Nephron progenitor cell (in vitro differentiated cells): ENCODE measurements around the gene CACNA2D1.
A peak's percentile ranks its signal among the peaks of the same experiment; 100 is the strongest.

Experiments
- DNase-seq: peaks from one replicate; pipeline ENCODE4 v3.0.0; 2021
- H3K27ac Mint-ChIP-seq: 2 replicates; pipeline ENCODE4 v1.8.0; 2021; ENCODE audit warnings: mild to moderate bottlenecking, moderate library complexity, mixed read lengths
- H3K27me3 Mint-ChIP-seq: 2 replicates; pipeline ENCODE4 v1.8.0; 2021; ENCODE audit warnings: mild to moderate bottlenecking, low read depth, mixed read lengths; ENCODE audit not compliant: poor library complexity
- H3K36me3 Mint-ChIP-seq: 2 replicates; pipeline ENCODE4 v1.8.0; 2021; ENCODE audit warnings: low read depth, mixed read lengths
- H3K4me1 Mint-ChIP-seq: 2 replicates; pipeline ENCODE4 v1.8.0; 2021; ENCODE audit warnings: mixed read lengths
- H3K4me3 Mint-ChIP-seq: 2 replicates; pipeline ENCODE4 v1.8.0; 2021; ENCODE audit warnings: mild to moderate bottlenecking, moderate library complexity, mixed read lengths
- H3K9me3 Mint-ChIP-seq: 2 replicates; pipeline ENCODE4 v1.8.0; 2021; ENCODE audit warnings: mild to moderate bottlenecking, moderate library complexity, mixed read lengths
- TF ChIP-seq, protein P1 (sequence below): fragments of 200-600 bp; sonication (generic); IDR thresholded peaks from 2 replicates; pipeline ENCODE4 v1.5.0; 2021; ENCODE audit warnings: antibody characterized with exemption

The CACNA2D1 gene

GRCh38 chr7:82396343-82396742 lies 47.2 kb downstream of the CACNA2D1 start:
- no peak overlapping the region for H3K27ac Mint-ChIP-seq
- H3K27me3 Mint-ChIP-seq = no peaks in the 10 kb centered on the region
- peaks cover 10% of the 10 kb centered on the region for H3K4me1 Mint-ChIP-seq
- H3K36me3 Mint-ChIP-seq = peaks cover 10% of the 10 kb centered on the region
- H3K9me3 Mint-ChIP-seq = peaks cover 16% of the 10 kb centered on the region
- TF ChIP-seq, protein P1, sequence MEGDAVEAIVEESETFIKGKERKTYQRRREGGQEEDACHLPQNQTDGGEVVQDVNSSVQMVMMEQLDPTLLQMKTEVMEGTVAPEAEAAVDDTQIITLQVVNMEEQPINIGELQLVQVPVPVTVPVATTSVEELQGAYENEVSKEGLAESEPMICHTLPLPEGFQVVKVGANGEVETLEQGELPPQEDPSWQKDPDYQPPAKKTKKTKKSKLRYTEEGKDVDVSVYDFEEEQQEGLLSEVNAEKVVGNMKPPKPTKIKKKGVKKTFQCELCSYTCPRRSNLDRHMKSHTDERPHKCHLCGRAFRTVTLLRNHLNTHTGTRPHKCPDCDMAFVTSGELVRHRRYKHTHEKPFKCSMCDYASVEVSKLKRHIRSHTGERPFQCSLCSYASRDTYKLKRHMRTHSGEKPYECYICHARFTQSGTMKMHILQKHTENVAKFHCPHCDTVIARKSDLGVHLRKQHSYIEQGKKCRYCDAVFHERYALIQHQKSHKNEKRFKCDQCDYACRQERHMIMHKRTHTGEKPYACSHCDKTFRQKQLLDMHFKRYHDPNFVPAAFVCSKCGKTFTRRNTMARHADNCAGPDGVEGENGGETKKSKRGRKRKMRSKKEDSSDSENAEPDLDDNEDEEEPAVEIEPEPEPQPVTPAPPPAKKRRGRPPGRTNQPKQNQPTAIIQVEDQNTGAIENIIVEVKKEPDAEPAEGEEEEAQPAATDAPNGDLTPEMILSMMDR = no peak
- no peak overlapping the region for H3K4me3 Mint-ChIP-seq
- DNase-seq = no peak

DNA sequence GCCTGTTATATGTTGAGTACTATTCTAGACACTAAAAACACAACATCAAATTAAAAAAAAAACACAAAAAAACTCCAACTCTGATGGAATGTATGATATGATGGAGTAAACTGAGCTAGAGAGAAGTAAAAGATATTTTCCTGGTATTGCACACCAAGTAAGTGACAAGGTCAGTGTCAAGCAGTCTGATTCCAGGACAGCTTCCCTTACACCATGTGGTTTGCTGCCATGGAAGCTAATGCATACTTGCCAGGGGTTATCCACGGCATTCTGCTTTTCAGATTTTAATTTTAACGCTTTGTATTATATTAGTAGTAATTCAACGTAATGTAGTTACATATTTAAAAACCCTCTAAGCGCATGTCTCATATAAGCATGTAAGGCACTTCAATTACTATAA lies 48.4 kb downstream of the CACNA2D1 start:
- peak overlapping the region; percentile 8 for H3K27ac Mint-ChIP-seq
- H3K27me3 Mint-ChIP-seq = no peaks in the 10 kb centered on the region
- H3K36me3 Mint-ChIP-seq = peaks cover 10% of the 10 kb centered on the region
- H3K4me1 Mint-ChIP-seq = peaks cover 12% of the 10 kb centered on the region
- H3K4me3 Mint-ChIP-seq = no peak overlapping the region
- H3K9me3 Mint-ChIP-seq = peaks cover 16% of the 10 kb centered on the region
- TF ChIP-seq, protein P1 = no peak
- no peak for DNase-seq

GRCh38 chr7:82393840-82394220 lies 49.7 kb downstream of the CACNA2D1 start:
- H3K4me3 Mint-ChIP-seq = no peak overlapping the region
- H3K36me3 Mint-ChIP-seq = peaks cover under 1% of the 10 kb centered on the region
- H3K27ac Mint-ChIP-seq = no peak overlapping the region
- TF ChIP-seq, protein P1 = no peak
- no peak for DNase-seq
- peaks cover 12% of the 10 kb centered on the region for H3K4me1 Mint-ChIP-seq
- H3K9me3 Mint-ChIP-seq = peaks cover 9% of the 10 kb centered on the region
- no peaks in the 10 kb centered on the region for H3K27me3 Mint-ChIP-seq

DNA sequence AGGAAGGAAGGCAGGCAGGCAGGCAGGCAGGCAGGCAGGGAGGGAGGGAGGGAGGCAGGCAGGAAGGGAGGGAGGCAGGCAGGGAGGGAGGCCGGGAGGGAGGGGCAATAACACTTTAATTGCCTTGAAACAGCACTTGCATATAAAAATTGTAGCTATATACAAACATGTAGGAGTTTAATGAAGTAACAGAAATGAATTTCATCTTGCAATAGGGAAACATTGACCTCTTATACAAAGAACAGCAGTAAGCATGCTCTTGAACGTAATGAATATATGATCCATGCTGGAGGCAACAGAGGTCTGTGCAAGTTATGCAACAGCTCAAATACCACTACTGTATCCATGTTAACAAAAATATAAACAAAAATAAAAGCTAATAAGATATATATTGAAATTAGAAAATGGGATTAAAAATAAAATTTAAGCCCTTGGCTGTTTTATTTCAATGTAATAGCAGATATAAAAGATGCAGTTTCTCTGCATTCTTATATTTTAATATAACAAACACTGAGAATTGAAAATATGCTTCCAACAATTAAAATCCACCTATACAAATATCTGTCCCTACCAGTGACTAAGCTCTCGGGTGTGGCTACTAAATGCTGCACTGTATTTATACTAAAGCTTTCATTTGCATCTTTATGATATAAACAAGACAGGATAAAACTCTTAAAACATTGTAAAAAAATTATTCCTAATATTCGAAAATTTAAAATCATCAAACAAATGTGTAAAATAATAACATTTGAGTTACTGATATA lies 50.3 kb downstream of the CACNA2D1 start:
- peaks cover 12% of the 10 kb centered on the region for H3K4me1 Mint-ChIP-seq
- no peak overlapping the region for H3K27ac Mint-ChIP-seq
- TF ChIP-seq, protein P1 = no peak
- H3K4me3 Mint-ChIP-seq = no peak overlapping the region
- no peak for DNase-seq
- H3K9me3 Mint-ChIP-seq = peaks cover 7% of the 10 kb centered on the region
- H3K27me3 Mint-ChIP-seq = no peaks in the 10 kb centered on the region
- no peaks in the 10 kb centered on the region for H3K36me3 Mint-ChIP-seq

DNA sequence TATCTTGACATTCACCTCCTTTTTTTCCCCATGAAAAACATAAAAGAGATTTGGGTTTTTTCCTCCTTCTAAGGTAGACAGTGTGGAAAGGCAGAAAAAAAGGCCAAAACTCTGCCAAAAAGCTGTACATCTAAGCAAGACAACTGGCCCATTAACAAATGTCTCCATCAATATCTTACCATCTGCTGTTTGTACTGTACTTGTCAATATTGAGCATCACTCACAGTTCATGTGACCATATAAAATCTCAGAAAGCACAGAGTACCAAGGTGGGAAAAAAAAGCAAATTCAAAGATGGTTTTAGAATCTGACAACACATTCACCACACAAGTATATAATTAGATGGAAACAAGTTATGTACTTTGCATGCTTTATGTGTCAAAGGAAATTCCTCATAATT lies 52.6 kb downstream of the CACNA2D1 start:
- peak overlapping the region; percentile 36 for H3K27ac Mint-ChIP-seq
- TF ChIP-seq, protein P1 = no peak
- peaks cover 4% of the 10 kb centered on the region for H3K9me3 Mint-ChIP-seq
- DNase-seq = no peak
- H3K27me3 Mint-ChIP-seq = no peaks in the 10 kb centered on the region
- H3K4me3 Mint-ChIP-seq = no peak overlapping the region
- no peaks in the 10 kb centered on the region for H3K36me3 Mint-ChIP-seq
- H3K4me1 Mint-ChIP-seq = peaks cover 12% of the 10 kb centered on the region

DNA sequence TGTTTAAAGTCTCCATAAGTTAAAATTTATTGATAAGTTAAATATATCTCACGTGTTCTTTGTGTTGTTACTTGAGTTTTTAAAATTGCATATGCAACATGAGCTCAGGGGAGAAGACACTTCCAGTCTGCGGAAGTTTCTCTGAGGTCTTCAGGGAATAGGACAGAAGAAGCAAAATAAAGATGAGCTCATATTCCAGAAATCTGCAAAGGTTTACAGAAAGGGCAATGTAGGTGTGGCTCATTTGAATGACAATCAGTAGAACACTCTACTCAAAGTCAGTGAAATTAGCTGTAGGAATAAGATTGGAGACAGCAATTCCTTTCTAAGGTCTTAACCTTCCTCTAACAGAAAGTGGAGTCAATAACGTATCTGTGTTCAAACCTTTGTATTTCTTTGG lies 53.7 kb downstream of the CACNA2D1 start:
- H3K4me1 Mint-ChIP-seq = peaks cover 18% of the 10 kb centered on the region
- H3K4me3 Mint-ChIP-seq = no peak overlapping the region
- DNase-seq = no peak
- H3K27me3 Mint-ChIP-seq = no peaks in the 10 kb centered on the region
- no peak overlapping the region for H3K27ac Mint-ChIP-seq
- TF ChIP-seq, protein P1 = no peak
- peaks cover 4% of the 10 kb centered on the region for H3K9me3 Mint-ChIP-seq
- H3K36me3 Mint-ChIP-seq = no peaks in the 10 kb centered on the region
